ENCODE measurements around the gene PRIM2. TPM values are rescaled to one million over a fixed set of nuclear protein-coding genes. Genes with fewer than 3 reads are reported as not detected.
"Not testable (repeated sequence)": the region's sequence is repeated elsewhere in the genome, so short reads cannot be mapped to it uniquely, and the experiment has no call there.

PRIM2 gene, protein sequence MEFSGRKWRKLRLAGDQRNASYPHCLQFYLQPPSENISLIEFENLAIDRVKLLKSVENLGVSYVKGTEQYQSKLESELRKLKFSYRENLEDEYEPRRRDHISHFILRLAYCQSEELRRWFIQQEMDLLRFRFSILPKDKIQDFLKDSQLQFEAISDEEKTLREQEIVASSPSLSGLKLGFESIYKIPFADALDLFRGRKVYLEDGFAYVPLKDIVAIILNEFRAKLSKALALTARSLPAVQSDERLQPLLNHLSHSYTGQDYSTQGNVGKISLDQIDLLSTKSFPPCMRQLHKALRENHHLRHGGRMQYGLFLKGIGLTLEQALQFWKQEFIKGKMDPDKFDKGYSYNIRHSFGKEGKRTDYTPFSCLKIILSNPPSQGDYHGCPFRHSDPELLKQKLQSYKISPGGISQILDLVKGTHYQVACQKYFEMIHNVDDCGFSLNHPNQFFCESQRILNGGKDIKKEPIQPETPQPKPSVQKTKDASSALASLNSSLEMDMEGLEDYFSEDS
- total RNA-seq: 7.7 and 8.9 TPM in 2 replicates

DNA sequence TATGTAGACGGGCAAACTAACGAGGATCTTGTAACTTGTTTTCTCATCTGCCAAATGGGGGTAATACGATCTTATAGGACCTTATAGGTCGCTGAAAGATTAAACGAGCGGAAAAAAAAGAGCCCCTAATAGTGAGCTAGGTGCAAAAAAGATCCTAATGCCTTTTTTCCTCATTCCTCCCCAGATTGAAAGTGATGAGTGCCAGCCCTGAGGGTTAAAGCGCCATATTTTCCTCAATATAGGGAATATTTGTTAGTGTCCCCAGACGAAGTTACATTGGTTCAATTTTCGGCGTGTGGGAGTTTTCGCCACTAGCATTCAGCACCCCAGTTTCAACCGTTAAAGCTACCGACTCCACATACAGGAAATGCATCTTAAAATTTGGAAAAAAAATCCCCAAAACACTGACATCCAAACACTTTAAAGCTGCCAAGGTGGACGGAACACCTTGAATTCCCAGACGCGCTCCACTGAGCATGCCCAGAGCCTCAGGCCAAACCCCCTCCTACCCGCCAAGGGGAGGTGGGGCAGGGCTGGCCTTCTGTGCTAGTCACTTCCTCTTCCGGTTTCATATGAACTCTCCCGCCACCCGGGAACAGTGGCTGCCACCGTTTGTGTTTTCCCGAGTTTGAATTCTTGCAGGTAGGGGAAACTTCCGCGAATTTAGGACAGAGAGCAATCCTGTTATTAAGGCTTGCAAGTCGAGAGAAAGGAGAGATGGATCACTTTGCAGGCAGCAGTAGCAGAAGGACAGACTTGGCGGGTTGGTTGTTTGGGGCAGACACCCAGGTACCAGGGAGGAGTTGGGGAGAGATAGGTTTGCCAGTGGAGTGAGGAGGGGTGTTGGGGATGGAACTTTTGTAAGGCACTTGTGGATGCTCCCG is at the start of gene PRIM2:
TSS of gene PRIM2 (plus strand) at position 571 of the 884 bp plus-strand sequence. CDS start 816 bp downstream, outside the sequence.
- peak; percentile 85 to 86 for DNase-seq (ENCODE audit: low read depth in 2 of 2)

DNA sequence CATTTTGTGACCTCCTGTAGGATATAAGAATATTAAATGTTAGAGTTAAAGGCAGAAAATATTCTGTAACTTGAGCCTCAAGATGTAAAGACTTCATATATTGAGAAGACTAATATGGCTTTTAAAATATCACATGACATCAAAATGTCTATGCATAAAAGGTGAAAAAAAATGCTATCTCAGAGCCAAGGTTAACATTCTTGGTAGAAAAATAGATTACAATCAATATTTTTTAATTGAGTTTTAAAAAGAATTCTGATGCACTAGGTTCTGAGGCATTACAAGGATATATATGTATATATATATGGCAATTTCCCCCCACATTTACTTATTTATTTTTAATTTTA is 49.2 kb upstream of the PRIM2 start:
- DNase-seq (ENCODE audit: low read depth in 2 of 2): no peak

DNA sequence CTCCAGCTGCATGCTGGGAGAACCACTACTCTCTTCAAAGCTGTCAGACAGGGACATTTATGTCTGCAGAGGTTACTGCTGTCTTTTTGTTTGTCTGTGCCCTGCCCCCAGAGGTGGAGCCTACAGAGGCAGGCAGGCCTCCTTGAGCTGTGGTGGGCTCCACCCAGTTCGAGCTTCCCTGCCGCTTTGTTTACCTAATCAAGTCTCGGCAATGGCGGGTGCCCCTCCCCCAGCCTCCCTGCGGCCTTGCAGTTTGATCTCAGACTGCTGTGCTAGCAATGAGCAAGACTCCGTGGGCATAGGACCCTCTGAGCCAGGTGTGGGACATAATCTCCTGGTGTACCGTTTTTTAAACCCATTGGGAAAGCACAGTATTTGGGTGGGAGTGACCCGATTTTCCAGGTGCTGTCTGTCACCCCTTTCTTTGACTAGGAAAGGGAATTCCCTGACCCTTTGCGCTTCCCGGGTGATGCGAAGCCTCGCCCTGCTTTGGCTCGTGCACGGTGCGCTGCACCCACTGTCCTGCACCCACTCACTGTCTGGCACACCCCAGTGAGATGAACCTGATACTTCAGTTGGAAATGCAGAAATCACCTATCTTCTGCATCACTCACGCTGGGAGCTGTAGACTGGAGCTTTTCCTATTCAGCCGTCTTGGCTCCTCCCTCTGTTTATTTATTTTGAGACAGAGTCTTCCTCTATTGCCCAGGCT is 43.2 kb upstream of the PRIM2 start:
- not testable (repeated sequence) for DNase-seq (ENCODE audit: low read depth in 2 of 2)

DNA sequence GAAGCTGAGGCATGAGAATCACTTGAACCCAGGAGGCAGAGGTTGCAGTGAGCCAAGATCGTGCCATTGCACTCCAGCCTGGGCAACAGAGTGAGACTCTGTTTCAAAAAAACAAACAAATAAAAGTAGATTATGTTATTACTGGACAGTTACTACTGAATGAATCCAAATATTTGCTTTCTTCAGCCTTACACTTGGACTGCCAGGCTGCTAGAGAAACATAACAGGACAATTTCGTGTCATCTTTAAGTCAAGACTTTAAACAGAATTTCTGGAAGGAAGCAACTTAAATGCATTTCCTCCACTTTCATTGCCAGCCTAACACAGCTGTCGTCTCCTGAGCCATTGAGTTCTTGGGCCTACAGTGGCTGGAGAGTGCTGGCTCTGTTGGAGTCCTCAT is 42.0 kb upstream of the PRIM2 start:
- no peak for DNase-seq (ENCODE audit: low read depth in 2 of 2)

DNA sequence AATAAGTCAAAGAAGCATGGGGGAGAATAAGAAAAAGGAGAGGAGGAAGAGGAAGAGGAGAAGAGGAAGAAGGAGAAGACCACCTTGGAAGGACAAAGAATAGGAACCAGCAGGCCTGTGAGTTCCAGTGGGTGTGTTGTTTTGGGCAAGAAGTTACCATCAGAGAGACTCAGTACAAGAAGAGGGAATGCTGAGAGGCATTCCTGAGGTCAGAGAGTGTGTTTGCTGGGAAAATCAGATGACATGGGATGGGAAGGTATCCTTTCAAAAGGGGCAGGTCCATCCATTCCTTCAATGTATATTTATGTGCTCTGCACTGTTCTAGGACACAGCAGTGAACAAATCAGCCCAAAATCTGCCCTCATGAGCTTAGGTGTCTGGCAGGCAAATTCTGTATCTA is 40.5 kb upstream of the PRIM2 start:
- no peak for DNase-seq (ENCODE audit: low read depth in 2 of 2)

- no peak for DNase-seq (ENCODE audit: low read depth in 2 of 2)
Observed at GRCh38 chr6:57278570-57278969, 38.9 kb upstream of the PRIM2 start.

DNA sequence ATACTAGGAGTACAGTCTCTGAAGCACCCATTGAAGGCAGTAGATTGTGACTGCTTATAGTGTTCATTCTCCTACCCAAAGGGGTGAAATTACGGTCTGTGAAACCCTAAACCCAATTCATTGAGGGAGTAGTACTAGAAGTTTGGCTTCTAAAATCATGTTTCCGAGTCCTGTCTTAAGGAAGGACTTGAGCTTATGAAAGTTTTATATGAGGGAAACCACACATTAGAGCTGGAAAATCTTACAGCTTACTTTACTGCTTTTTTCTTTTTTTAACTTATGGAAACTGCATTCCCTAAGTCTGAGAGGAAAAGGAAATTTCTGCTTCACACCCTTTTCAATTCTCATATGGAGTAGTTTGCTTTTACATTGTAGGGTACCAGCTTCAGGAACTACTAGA is 38.4 kb upstream of the PRIM2 start:
- DNase-seq (ENCODE audit: low read depth in 2 of 2): no peak

- no peak for DNase-seq (ENCODE audit: low read depth in 2 of 2)
Observed at GRCh38 chr6:57283106-57283505, 34.3 kb upstream of the PRIM2 start.

- DNase-seq (ENCODE audit: low read depth in 2 of 2): no peak
Observed at GRCh38 chr6:57283911-57284455, 33.4 kb upstream of the PRIM2 start.

GRCh38 chr6:57288136-57288535 is 29.3 kb upstream of the PRIM2 start:
- DNase-seq (ENCODE audit: low read depth in 2 of 2): not testable (repeated sequence)

- not testable (repeated sequence) for DNase-seq (ENCODE audit: low read depth in 2 of 2)
Observed at GRCh38 chr6:57293472-57293871, 24.0 kb upstream of the PRIM2 start.

DNA sequence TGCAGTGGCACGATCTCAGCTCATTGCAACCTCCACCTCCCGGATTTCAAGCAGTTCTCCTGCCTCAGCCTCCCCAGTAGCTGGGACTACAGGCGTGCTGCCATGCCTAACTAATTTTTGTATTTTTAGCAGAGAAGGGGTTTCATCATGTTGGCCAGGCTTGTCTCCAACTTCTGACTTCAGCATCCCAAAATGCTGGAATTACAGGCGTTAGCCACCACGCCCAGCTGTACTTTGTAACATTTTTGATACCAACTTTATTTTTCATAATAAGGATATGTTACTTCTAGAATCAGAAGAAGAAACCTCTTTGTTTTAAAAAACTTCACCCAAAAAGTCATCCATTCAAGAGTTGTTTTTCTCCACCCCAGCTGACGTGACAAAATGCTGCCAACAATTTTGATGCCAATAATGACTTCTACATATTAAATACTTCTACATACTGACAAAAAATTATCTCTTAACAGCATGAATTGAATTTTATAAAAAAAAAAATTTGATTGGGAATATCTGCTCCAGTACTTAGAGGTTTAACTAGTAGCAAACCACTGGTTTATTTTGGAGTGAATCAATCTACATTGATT is 22.5 kb upstream of the PRIM2 start:
- DNase-seq (ENCODE audit: low read depth in 2 of 2): no peak

GRCh38 chr6:57297505-57297904 is 19.9 kb upstream of the PRIM2 start:
- DNase-seq (ENCODE audit: low read depth in 2 of 2): no peak

DNA sequence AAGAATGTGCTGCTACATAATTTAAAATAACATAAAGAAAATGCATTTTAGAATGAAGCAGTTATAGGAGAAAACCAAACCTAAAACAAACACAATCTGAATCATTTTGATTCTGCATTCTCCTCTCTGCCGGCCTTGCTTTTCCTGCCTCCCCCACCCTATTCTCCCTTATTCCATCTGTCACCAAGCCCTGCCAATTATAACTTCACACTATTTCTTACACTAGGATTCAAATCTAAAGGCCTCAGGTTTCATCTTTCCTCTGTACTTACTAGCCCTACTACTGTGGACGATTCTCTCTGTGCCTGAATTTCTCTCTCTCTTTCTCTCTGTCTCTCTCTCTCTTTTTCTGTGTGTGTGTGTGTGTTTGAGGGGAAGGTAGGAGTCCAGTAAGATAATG is 18.7 kb upstream of the PRIM2 start:
- no peak for DNase-seq (ENCODE audit: low read depth in 2 of 2)

DNA sequence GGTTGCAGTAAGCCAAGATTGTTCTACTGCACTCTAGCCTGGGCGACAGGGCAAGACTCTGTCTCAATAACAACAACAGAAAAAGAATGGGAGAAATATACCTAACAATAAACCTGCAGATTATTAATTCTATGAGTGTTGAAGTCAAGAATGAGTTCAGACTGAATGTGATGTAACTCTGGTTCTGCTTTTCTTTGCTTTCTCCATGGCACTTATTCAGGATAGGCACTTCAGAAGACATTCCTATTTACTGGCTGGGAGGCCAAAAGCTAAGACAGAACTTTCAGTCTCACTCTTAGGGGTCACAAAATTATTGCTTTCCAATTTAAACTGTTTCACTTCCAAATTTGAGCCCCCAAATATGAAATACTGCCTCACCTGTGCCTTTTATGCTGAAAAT is 15.7 kb upstream of the PRIM2 start:
- no peak for DNase-seq (ENCODE audit: low read depth in 2 of 2)

GRCh38 chr6:57302477-57302876 is 15.0 kb upstream of the PRIM2 start:
- no peak for DNase-seq (ENCODE audit: low read depth in 2 of 2)

GRCh38 chr6:57303931-57304681 is 13.3 kb upstream of the PRIM2 start:
- no peak for DNase-seq (ENCODE audit: low read depth in 2 of 2)

- no peak for DNase-seq (ENCODE audit: low read depth in 2 of 2)
Observed at GRCh38 chr6:57305107-57305506, 12.3 kb upstream of the PRIM2 start.

DNA sequence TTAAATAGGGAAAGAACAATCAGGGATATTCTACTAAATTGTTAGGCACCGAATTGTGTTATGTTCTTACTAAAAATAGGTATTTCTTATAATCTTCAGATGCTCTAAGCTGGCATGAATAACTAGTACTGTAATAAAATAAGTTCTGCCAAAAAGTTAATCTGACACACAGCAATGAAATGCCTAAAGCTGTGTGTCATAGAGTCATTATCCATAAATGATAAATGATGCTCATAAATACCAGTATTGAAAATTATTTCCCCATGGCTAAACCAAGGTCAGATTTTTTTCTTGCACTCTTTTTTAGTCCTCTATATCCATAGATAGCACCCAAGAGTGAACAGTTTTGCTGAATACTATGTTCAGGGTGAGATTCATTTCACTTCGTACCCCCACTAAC is 11.7 kb upstream of the PRIM2 start:
- DNase-seq (ENCODE audit: low read depth in 2 of 2): no peak

GRCh38 chr6:57306273-57306672 is 11.2 kb upstream of the PRIM2 start:
- DNase-seq (ENCODE audit: low read depth in 2 of 2): no peak

Measured in lung microvascular endothelial cell (primary cell).